Right lobe of liver (tissue), 6 donors: Measurements from ENCODE around the gene LHX6. TPM values are rescaled to one million over a fixed set of nuclear protein-coding genes. Genes with fewer than 3 reads are reported as not detected.
A peak's percentile ranks its signal among the peaks of the same experiment; 100 is the strongest.

Experiments used
- ATAC-seq, 4 donors: fragments of 200-7000 bp; cut with Tn5 transposase; one replicate each; pipeline ENCODE4 v1.9.1; 2020; ENCODE audit warnings: mild to moderate bottlenecking in 4 of 4, moderate library complexity in 4 of 4
- DNase-seq, 3 donors: peaks; one replicate each; pipeline ENCODE4 v3.0.0-alpha.2; 2020
- H3K27ac ChIP-seq, 3 donors: fragments of 200-600 bp; one replicate each; pipeline ENCODE4 v1.8.0; 2022
- H3K27me3 ChIP-seq, 2 donors: fragments of 200-600 bp; one replicate each; pipeline ENCODE4 v1.8.0; 2022
- H3K36me3 ChIP-seq, 4 donors: fragments of 200-600 bp; sonication (generic) in 1 of 4; one replicate each; pipeline versions ENCODE4 v1.5.1 to v1.8.0; 2017 to 2022; ENCODE audit warnings: control low read depth in 1 of 4
- H3K4me1 ChIP-seq, 4 donors: fragments of 200-600 bp; sonication (generic) in 1 of 4; one replicate each; pipeline versions ENCODE4 v1.5.1 to v1.8.0; 2017 to 2022; ENCODE audit warnings: control low read depth in 1 of 4
- H3K4me3 ChIP-seq, 3 donors: fragments of 200-600 bp; one replicate each; pipeline ENCODE4 v1.8.0; 2022
- H3K9me3 ChIP-seq, 4 donors: fragments of 200-600 bp; sonication (generic) in 1 of 4; one replicate each; pipeline versions ENCODE4 v1.5.1 to v1.8.0; 2017 to 2022; ENCODE audit warnings: control low read depth in 1 of 4
- POLR2A ChIP-seq: fragments of 450-650 bp; IDR thresholded peaks from one replicate; pipeline ENCODE4 v1.6.1; 2017; ENCODE audit warnings: antibody characterized with exemption, mild to moderate bottlenecking
- WGBS: methylation state at CpG from one replicate; pipeline ENCODE4 v1.1.6; 2018; ENCODE audit warnings: low coverage, low lambda C conversion rate; ENCODE audit not compliant: insufficient coverage; ENCODE audit errors: missing lambda C conversion rate; 5-methylcytosine and 5-hydroxymethylcytosine counted together
- intact Hi-C, 2 donors: fragments of 100-400 bp; cut with DNase I; formaldehyde crosslinking; loops; one replicate each; pipeline versions ENCODE4 v1.11.2 to v1.14.1; 2022
- total RNA-seq, 6 experiments: library from RNA; depleted of rRNA in 2 of 6; stranded (reverse); fragments of >200 nt in 2 of 6; fragmentation: NEBNext Ultra II Directional in 3 of 6; extraction: Animal tissue kit (Norgen Biotek cat#: 25700) in 3 of 6; gene quantifications; one replicate each; pipeline versions ENCODE4 v1.1.0 to v1.2.4, GENCODE V29; 2016 to 2023
- TF ChIP-seq, protein P1 (sequence below), 4 donors: fragments of 200-600 bp in 3 of 4; fragments of 450-650 bp in 1 of 4; IDR thresholded peaks; one replicate each; pipeline versions ENCODE4 v1.5.1 to v1.8.0; 2016 to 2022; ENCODE audit warnings: antibody characterized with exemption in 4 of 4, mild to moderate bottlenecking in 2 of 4
- donor health status: DM: no; HTN: yes; CAD: no.
- donor health status: DM: no; HTN: no; CAD: no.
- donor health status: DM: no; HTN: no; CAD: no.
- donor health status: DM: no; HTN: yes; CAD: no.
- donor health status: DM: no; HTN: yes; CAD: no.

LHX6 gene
- total RNA-seq, 6 experiments from 2014 or later, result 0.20 to 0.51 (median 0.32) TPM

DNA sequence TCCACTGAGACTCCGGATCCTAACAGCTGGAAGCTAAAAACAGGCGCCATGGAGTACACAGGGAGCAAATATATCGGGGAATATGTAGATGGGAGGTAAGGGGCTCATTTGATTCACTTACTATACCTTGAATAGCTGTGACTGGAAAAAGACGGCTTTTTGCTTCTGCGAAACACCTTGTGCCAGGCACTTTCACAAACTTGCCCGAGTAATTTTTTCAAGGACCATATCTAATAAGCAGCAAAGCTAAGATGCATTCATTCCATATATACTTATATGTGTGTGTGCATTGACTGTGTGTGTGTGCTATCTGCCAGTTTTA is 68.9 kb downstream of the LHX6 start:
- Histone ChIP-seq H3K9me3 (no peaks in the 10 kb centered on the region), H3K36me3 (no peaks in the 10 kb centered on the region), H3K4me3 (peak overlapping the region; percentile 75 to 99 (median 85)), H3K4me1 (peaks cover 0 to 14% (median 0%) of the 10 kb centered on the region in 4 donors), H3K27ac (no peak overlapping the region), H3K27me3 (no peaks in the 10 kb centered on the region)
- TF ChIP-seq POLR2A, result no peak
- TF ChIP-seq, protein P1, sequence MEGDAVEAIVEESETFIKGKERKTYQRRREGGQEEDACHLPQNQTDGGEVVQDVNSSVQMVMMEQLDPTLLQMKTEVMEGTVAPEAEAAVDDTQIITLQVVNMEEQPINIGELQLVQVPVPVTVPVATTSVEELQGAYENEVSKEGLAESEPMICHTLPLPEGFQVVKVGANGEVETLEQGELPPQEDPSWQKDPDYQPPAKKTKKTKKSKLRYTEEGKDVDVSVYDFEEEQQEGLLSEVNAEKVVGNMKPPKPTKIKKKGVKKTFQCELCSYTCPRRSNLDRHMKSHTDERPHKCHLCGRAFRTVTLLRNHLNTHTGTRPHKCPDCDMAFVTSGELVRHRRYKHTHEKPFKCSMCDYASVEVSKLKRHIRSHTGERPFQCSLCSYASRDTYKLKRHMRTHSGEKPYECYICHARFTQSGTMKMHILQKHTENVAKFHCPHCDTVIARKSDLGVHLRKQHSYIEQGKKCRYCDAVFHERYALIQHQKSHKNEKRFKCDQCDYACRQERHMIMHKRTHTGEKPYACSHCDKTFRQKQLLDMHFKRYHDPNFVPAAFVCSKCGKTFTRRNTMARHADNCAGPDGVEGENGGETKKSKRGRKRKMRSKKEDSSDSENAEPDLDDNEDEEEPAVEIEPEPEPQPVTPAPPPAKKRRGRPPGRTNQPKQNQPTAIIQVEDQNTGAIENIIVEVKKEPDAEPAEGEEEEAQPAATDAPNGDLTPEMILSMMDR (IDR thresholded peaks at IDR 0.05), result no peak
- ATAC-seq, result no peak
- intact Hi-C loops, result no loop called here
- no peak for DNase-seq
- 24% methylated on average over 6 of the region's 6 CpGs for WGBS

GRCh38 chr9:122159026-122159924 is 69.5 kb downstream of the LHX6 start, which contains the start of the genes MORN5 and NDUFA8:
Gene MORN5 (plus strand): TSS chr9:122159908. CDS start chr9:122159973, 65 bp downstream.
Gene NDUFA8 (minus strand): TSS chr9:122159779. CDS start chr9:122159677, 102 bp downstream.
- no peaks in the 10 kb centered on the region for H3K9me3 ChIP-seq
- H3K27ac ChIP-seq, result peak within 1 kb of the TSS; percentile 76 to 80 (median 78)
- peak within 1 kb of the TSS; percentile 75 to 99 (median 85) for H3K4me3 ChIP-seq
- intact Hi-C loops, result no loop called here
- ATAC-seq (peak; percentile 99 to 100 (median 100)), DNase-seq (peak; percentile 96)
- TF ChIP-seq, protein P1 (IDR thresholded peaks at IDR 0.05), result peak in 1 of 4 donors; percentile 11
- peak; percentile 71 for TF ChIP-seq POLR2A
- no peaks in the 10 kb centered on the region for H3K27me3 ChIP-seq
- H3K36me3 ChIP-seq, result no peaks in the 10 kb centered on the region
- H3K4me1 ChIP-seq, result peaks cover 0 to 14% (median 0%) of the 10 kb centered on the region in 4 donors
- under 1% methylated on average over 28 of the region's 56 CpGs for WGBS

DNA sequence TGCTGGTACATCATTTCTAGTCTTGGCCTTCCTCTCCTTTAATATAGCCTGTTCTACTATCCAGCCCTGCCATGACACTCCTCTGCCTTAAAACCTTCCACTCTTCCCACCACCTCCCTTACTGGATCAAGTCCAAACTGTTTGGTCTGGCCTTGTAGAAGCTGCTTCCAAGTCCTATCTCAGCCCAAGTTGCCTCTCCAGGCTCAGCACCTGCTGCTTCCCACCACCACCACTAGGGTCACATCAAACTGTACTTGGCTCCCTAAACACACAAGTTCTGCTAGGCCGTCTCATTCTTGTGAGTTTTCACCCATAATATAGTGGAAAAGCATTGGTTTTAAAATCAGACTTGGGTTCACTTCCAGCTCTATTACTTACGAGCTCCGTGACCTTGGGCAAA is 70.6 kb downstream of the LHX6 start:
- ATAC-seq, result no peak
- TF ChIP-seq, protein P1 (IDR thresholded peaks at IDR 0.05), result peak; percentile 10 to 32 (median 21)
- TF ChIP-seq POLR2A, result no peak
- Histone ChIP-seq H3K9me3 (no peaks in the 10 kb centered on the region), H3K27ac (no peak overlapping the region), H3K4me1 (peaks cover 0 to 14% (median 0%) of the 10 kb centered on the region in 4 donors), H3K36me3 (no peaks in the 10 kb centered on the region), H3K27me3 (no peaks in the 10 kb centered on the region), H3K4me3 (no peak overlapping the region)
- DNase-seq, result no peak
- WGBS, result 81% methylated on average over 3 of the region's 3 CpGs
- intact Hi-C loops, result no loop called here

GRCh38 chr9:122155796-122156195 is 73.0 kb downstream of the LHX6 start:
- ATAC-seq, result no peak
- Histone ChIP-seq H3K27ac (no peak overlapping the region), H3K4me1 (peaks cover 0 to 14% (median 0%) of the 10 kb centered on the region in 4 donors), H3K36me3 (no peaks in the 10 kb centered on the region), H3K27me3 (no peaks in the 10 kb centered on the region), H3K4me3 (no peak overlapping the region), H3K9me3 (no peaks in the 10 kb centered on the region)
- intact Hi-C loops, result no loop called here
- 64% methylated on average over 4 of the region's 4 CpGs for WGBS
- no peak for TF ChIP-seq POLR2A
- TF ChIP-seq, protein P1 (IDR thresholded peaks at IDR 0.05), result no peak
- no peak for DNase-seq

Other genes with a start within 250 kb of the LHX6 start
- gene TTLL11, start 135.6 kb downstream of the LHX6 start, total RNA-seq, result 1 to 10 TPM; 3.2 to 5.2 (median 4.1) TPM
- 10 to 100 TPM; 27.3 to 43.9 (median 29.0) TPM for gene NDUFA8, start 69.2 kb downstream of the LHX6 start, total RNA-seq
- not detected for gene MORN5, start 69.0 kb downstream of the LHX6 start, total RNA-seq
- 1 to 10 TPM; 3.4 to 9.3 (median 8.7) TPM for gene RBM18, start 35.9 kb upstream of the LHX6 start, total RNA-seq
- gene MRRF, start 35.9 kb upstream of the LHX6 start, total RNA-seq, result 10 to 100 TPM; 17.4 to 34.0 (median 22.6) TPM
- gene PTGS1, start 142.1 kb upstream of the LHX6 start, total RNA-seq, result 1 to 10 TPM; 1.7 to 3.6 (median 2.4) TPM
- not detected for gene OR1J1, start 249.0 kb upstream of the LHX6 start, total RNA-seq